Cardiac muscle cell (in vitro differentiated cells and primary cell): ENCODE data around the gene SZT2. TPM values are rescaled to one million over a fixed set of nuclear protein-coding genes. Genes with fewer than 3 reads are reported as not detected.

Experiments used
- DNase-seq, 2 donors: peaks; one replicate each; pipeline versions ENCODE4 v3.0.0 to v3.0.0-alpha.2; 2010 to 2017; ENCODE audit warnings: low read depth in 1 of 2, low spot score in 1 of 2
- H3K27ac ChIP-seq: fragments of 200-600 bp; sonication (generic); 2 replicates; pipeline ENCODE4 v1.5.1; 2016
- H3K27me3 ChIP-seq: fragments of 200-600 bp; sonication (generic); 2 replicates; pipeline ENCODE4 v1.6.0; 2016; ENCODE audit warnings: control low read depth
- H3K36me3 ChIP-seq: fragments of 200-600 bp; sonication (generic); 2 replicates; pipeline ENCODE4 v1.5.1; 2016; ENCODE audit warnings: control low read depth
- H3K4me1 ChIP-seq: fragments of 200-600 bp; sonication (generic); 2 replicates; pipeline ENCODE4 v1.8.1; 2017; ENCODE audit warnings: low read depth, mild to moderate bottlenecking, mixed run types
- H3K4me3 ChIP-seq: fragments of 200-600 bp; sonication (generic); 2 replicates; pipeline ENCODE4 v1.5.1; 2016; ENCODE audit warnings: mild to moderate bottlenecking
- H3K9me3 ChIP-seq: fragments of 200-600 bp; sonication (generic); 2 replicates; pipeline ENCODE4 v1.5.1; 2017; ENCODE audit warnings: low read depth, mild to moderate bottlenecking, control low read depth
- CTCF ChIP-seq: IDR thresholded peaks from 2 replicates; pipeline ENCODE4 v1.5.1; 2012; ENCODE audit warnings: low read depth, mild to moderate bottlenecking, low read length
- polyA plus RNA-seq: library from polyadenylated mRNA; unstranded; fragments of >200 nt; fragmentation: Nextera tagmentation; extraction: Ambion mirVana; gene quantifications from 2 replicates; pipeline ENCODE4 v1.2.1, GENCODE V29; 2016
- total RNA-seq: library from RNA; depleted of rRNA; stranded (reverse); fragments of >200 nt; gene quantifications from 2 replicates; pipeline ENCODE4 v1.2.3, GENCODE V29; 2016

SZT2 gene
- total RNA-seq (16.5 and 28.2 TPM in 2 replicates), polyA plus RNA-seq (10.3 and 11.5 TPM in 2 replicates)

GRCh38 chr1:43389326-43390313, at the start of gene SZT2, which contains the start of gene MED8:
TSS of gene SZT2 (plus strand) at chr1:43389899. CDS start at chr1:43389969, 70 bp downstream.
TSS of gene MED8 (minus strand) at chr1:43389800. CDS start at chr1:43389764, 36 bp downstream.
- H3K9me3 ChIP-seq, result no peaks in the 10 kb centered on the region
- peak within 1 kb of the TSS; percentile 87 for H3K27ac ChIP-seq
- DNase-seq, result peak; percentile 94 to 98
- peak within 1 kb of the TSS; percentile 72 for H3K4me3 ChIP-seq
- no peak for TF ChIP-seq CTCF
- H3K36me3 ChIP-seq, result peaks cover 28% of the 10 kb centered on the region
- H3K27me3 ChIP-seq, result no peaks in the 10 kb centered on the region
- peaks cover 5% of the 10 kb centered on the region for H3K4me1 ChIP-seq

- Histone ChIP-seq H3K9me3 (no peaks in the 10 kb centered on the region), H3K36me3 (no peaks in the 10 kb centered on the region), H3K27me3 (no peaks in the 10 kb centered on the region), H3K4me1 (peaks cover 18% of the 10 kb centered on the region), H3K4me3 (no peak overlapping the region), H3K27ac (no peak overlapping the region)
- no peak for DNase-seq
- TF ChIP-seq CTCF, result no peak
Measured at GRCh38 chr1:43340559-43340958, 49.1 kb upstream of the SZT2 start.

DNA sequence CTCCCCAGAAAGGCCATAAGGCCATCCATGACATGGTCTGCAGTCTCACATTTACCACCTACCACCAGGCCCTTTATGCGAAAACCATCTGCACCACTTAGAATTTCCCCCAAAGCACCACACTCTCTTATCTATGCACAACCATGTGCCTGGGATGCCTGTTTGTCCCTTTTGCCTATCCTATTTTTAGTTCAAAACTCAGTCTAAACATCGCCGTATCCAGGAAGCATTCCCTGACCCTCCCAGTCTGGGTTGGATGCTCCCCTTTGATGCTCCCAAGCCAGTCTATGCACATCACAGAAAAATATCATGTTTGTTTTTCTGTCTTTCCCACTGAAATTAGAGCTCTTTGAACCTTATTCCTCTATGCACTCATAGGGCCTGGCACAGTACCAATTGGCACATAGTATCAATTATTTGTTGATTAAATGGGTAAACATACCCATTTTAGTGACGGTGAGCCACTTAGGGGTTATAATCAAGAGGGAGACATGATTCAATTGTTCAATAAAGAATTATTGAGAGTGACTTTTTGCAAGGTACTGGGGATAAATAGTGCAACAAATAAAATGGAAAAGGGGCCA, 45.3 kb upstream of the SZT2 start:
- no peaks in the 10 kb centered on the region for H3K27me3 ChIP-seq
- H3K27ac ChIP-seq, result peak overlapping the region; percentile 72
- peak in 1 of 2 donors; percentile 22 for DNase-seq
- peaks cover 28% of the 10 kb centered on the region for H3K4me1 ChIP-seq
- TF ChIP-seq CTCF, result no peak
- H3K4me3 ChIP-seq, result no peak overlapping the region
- H3K36me3 ChIP-seq, result no peaks in the 10 kb centered on the region
- H3K9me3 ChIP-seq, result no peaks in the 10 kb centered on the region

- TF ChIP-seq CTCF, result no peak
- Histone ChIP-seq H3K36me3 (no peaks in the 10 kb centered on the region), H3K4me3 (no peak overlapping the region), H3K27me3 (no peaks in the 10 kb centered on the region), H3K27ac (peak overlapping the region; percentile 72), H3K4me1 (peaks cover 30% of the 10 kb centered on the region), H3K9me3 (no peaks in the 10 kb centered on the region)
- no peak for DNase-seq
Measured at GRCh38 chr1:43345120-43345519, 44.6 kb upstream of the SZT2 start.

DNA sequence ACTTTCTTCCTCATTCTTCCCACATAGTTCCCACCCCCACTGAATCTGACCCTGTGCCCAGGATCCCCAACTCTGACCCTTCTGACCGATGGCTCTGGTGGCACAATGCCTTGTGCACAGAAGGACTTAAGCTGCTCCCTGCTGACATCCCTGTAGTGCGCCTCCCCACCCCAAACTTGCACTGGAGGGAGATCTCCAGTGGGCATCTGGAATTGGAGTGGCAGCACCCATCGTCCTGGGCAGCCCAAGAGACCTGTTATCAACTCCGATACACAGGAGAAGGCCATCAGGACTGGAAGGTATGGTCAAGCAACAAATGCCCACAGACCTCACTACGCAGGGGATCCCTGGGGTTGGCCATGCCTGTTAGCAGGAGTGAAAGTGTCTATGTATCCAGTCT, 43.1 kb upstream of the SZT2 start:
- Histone ChIP-seq H3K36me3 (no peaks in the 10 kb centered on the region), H3K4me1 (peaks cover 34% of the 10 kb centered on the region), H3K27ac (no peak overlapping the region), H3K9me3 (no peaks in the 10 kb centered on the region), H3K27me3 (no peaks in the 10 kb centered on the region), H3K4me3 (no peak overlapping the region)
- no peak for DNase-seq
- no peak for TF ChIP-seq CTCF
